Endothelial cell of umbilical vein (primary cell): ENCODE data around the gene PEG3. TPM values are rescaled to one million over a fixed set of nuclear protein-coding genes. Genes with fewer than 3 reads are reported as not detected.

Source experiments
- BruUV-seq: library from RNA; stranded (reverse); fragments of 400-500 nt; replicated peaks from 2 replicates; lab custom pipeline; 2021; lab: Mats Ljungman, UMichigan
- CTCF ChIA-PET: fragments of 300-600, 350-600 bp; sonication (Branson Sonifier 250); formaldehyde crosslinking; loops from one replicate; lab custom pipeline; 2021; ENCODE audit warnings: antibody characterized with exemption, inconsistent platforms; lab: Charles Lee
- POLR2A ChIA-PET: fragments of 300-600, 350-600 bp; sonication (Branson Sonifier 250); formaldehyde crosslinking; loops from one replicate; lab custom pipeline; 2021; ENCODE audit warnings: antibody characterized with exemption, inconsistent platforms; lab: Charles Lee
- DNase-seq: peaks from one replicate; pipeline ENCODE4 v3.0.0-alpha.2; 2011; ENCODE audit warnings: low read depth, low spot score
- FAIRE-seq: peaks from 2 replicates; lab custom pipeline; 2011; peaks lifted over from hg19 to GRCh38; lab: Jason Lieb, UNC
- H2AFZ ChIP-seq: 2 replicates; pipeline ENCODE4 v1.6.0; 2012; ENCODE audit warnings: low read depth, low read length, control low read depth, inconsistent platforms
- H3K27ac ChIP-seq: 2 replicates; pipeline ENCODE4 v1.5.1; 2011; ENCODE audit warnings: low read depth, mild to moderate bottlenecking, control low read depth, low read length, moderate library complexity; ENCODE audit not compliant: insufficient read depth
- H3K27me3 ChIP-seq, 2 experiments: 2 replicates each; pipeline versions ENCODE4 v1.6.0 to v1.6.1; 2011; ENCODE audit warnings: low read length in 2 of 2, mixed read lengths in 1 of 2; ENCODE audit not compliant: control insufficient read depth in 2 of 2, insufficient read depth in 2 of 2
- H3K36me3 ChIP-seq, 2 experiments: 2 replicates in 1 of 2; 3 replicates in 1 of 2; pipeline ENCODE4 v1.5.1; 2011; ENCODE audit warnings: low read length in 2 of 2, mild to moderate bottlenecking in 1 of 2, moderate library complexity in 1 of 2; ENCODE audit not compliant: control insufficient read depth in 2 of 2, insufficient read depth in 2 of 2; ENCODE audit errors: extremely low read depth in 1 of 2
- H3K4me1 ChIP-seq: 3 replicates; pipeline ENCODE4 v1.5.1; 2011; ENCODE audit warnings: mild to moderate bottlenecking, low read length; ENCODE audit not compliant: control insufficient read depth, insufficient read depth; ENCODE audit errors: extremely low read depth
- H3K4me2 ChIP-seq: 2 replicates; pipeline ENCODE4 v1.6.1; 2011; ENCODE audit warnings: low read length, control low read depth, mixed read lengths; ENCODE audit not compliant: insufficient read depth
- H3K4me3 ChIP-seq, 3 experiments: fragments of 200-600 bp in 1 of 3; sonication (generic), shearing (Covaris generic) in 1 of 3; replicated peaks in 1 of 3; 2 replicates each; pipeline ENCODE4 v1.5.1; 2011 to 2016; ENCODE audit warnings: control low read depth in 3 of 3, low read length in 3 of 3, mild to moderate bottlenecking in 2 of 3, inconsistent platforms in 1 of 3, low read depth in 1 of 3, moderate library complexity in 1 of 3; ENCODE audit not compliant: insufficient read depth in 1 of 3
- H3K79me2 ChIP-seq: 2 replicates; pipeline ENCODE4 v1.6.0; 2012; ENCODE audit warnings: low read length, inconsistent platforms; ENCODE audit not compliant: control insufficient read depth, insufficient read depth
- H3K9ac ChIP-seq: replicated peaks from 2 replicates; pipeline ENCODE3; 2011; ENCODE audit warnings: low read length, control low read depth; ENCODE audit not compliant: insufficient read depth; ENCODE audit errors: extremely low read depth
- H3K9me1 ChIP-seq: replicated peaks from 3 replicates; pipeline ENCODE4 v1.6.0; 2011; ENCODE audit warnings: mild to moderate bottlenecking, low read length; ENCODE audit not compliant: control insufficient read depth, insufficient read depth; ENCODE audit errors: extremely low read depth
- H3K9me3 ChIP-seq: replicated peaks from 2 replicates; pipeline ENCODE4 v1.5.1; 2012; ENCODE audit warnings: low read length, inconsistent platforms; ENCODE audit not compliant: control insufficient read depth, insufficient read depth
- H4K20me1 ChIP-seq: replicated peaks from 2 replicates; pipeline ENCODE3; 2011; ENCODE audit warnings: mild to moderate bottlenecking, low read length; ENCODE audit not compliant: control insufficient read depth, insufficient read depth; ENCODE audit errors: extremely low read depth
- EZH2 ChIP-seq: IDR thresholded peaks from 2 replicates; pipeline ENCODE4 v1.6.1; 2012; ENCODE audit warnings: borderline replicate concordance, low read depth, mild to moderate bottlenecking, moderate library complexity, low read length, inconsistent platforms; ENCODE audit not compliant: severe bottlenecking
- FOS ChIP-seq: IDR thresholded peaks from 2 replicates; pipeline ENCODE4 v1.6.1; 2011; ENCODE audit warnings: mild to moderate bottlenecking, low read length, moderate library complexity, borderline replicate concordance; ENCODE audit not compliant: insufficient read depth
- GATA2 ChIP-seq: IDR thresholded peaks from 2 replicates; pipeline ENCODE4 v1.7.0; 2011; ENCODE audit warnings: low read depth, mild to moderate bottlenecking, moderate library complexity, mixed read lengths, low read length; ENCODE audit not compliant: insufficient read length, insufficient read depth
- JUN ChIP-seq: IDR thresholded peaks from 2 replicates; pipeline ENCODE4 v1.6.1; 2011; ENCODE audit warnings: borderline replicate concordance, low read depth; ENCODE audit not compliant: insufficient read length, insufficient read depth
- MAX ChIP-seq: IDR thresholded peaks from 2 replicates; pipeline ENCODE4 v1.6.1; 2011; ENCODE audit not compliant: insufficient read depth, insufficient read length
- MYC ChIP-seq: IDR thresholded peaks from one replicate; pipeline ENCODE4 v1.6.1; 2011; ENCODE audit warnings: mild to moderate bottlenecking, low read depth, low read length
- POLR2A ChIP-seq: IDR thresholded peaks from 2 replicates; pipeline ENCODE4 v1.6.1; 2012; ENCODE audit warnings: low read depth, mild to moderate bottlenecking, control low read depth, low read length
- POLR2AphosphoS5 ChIP-seq: IDR thresholded peaks from 2 replicates; pipeline ENCODE4 v1.6.1; 2012; ENCODE audit warnings: low read depth, mild to moderate bottlenecking, control low read depth, low read length, moderate library complexity; ENCODE audit not compliant: insufficient read depth
- dilution Hi-C: fragments of 300-500 bp; cut with MboI; formaldehyde crosslinking; loops from one replicate; pipeline ENCODE4 v1.15.0; 2019; ENCODE audit warnings: low sequenced_read_pairs; ENCODE audit not compliant: extremely low pct_ligation_motif_present
- intact Hi-C: fragments of 100-400 bp; cut with micrococcal nuclease; formaldehyde crosslinking; loops from one replicate; pipeline ENCODE4 v1.10.0; 2022
- polyA plus RNA-seq, 4 experiments: library from polyadenylated mRNA; depleted of rRNA in 3 of 4; stranded (reverse) in 3 of 4; unstranded in 1 of 4; fragments of >200 nt; gene quantifications; 2 replicates each; pipeline versions ENCODE4 v1.2.1 to v1.2.3, GENCODE V29; 2011 to 2012; ENCODE audit warnings: missing spikeins in 1 of 4
- total RNA-seq: library from RNA; stranded (reverse); gene quantifications from 2 replicates; pipeline ENCODE4 v1.2.3, GENCODE V29; 2021
- TF ChIP-seq, protein P1 (sequence below), 2 donors: IDR thresholded peaks; 1 replicate in 1 of 2; 2 replicates in 1 of 2; pipeline ENCODE4 v1.5.1; 2011; ENCODE audit warnings: low read length in 2 of 2, mild to moderate bottlenecking in 2 of 2, moderate library complexity in 2 of 2, control low read depth in 1 of 2, inconsistent platforms in 1 of 2, low read depth in 1 of 2; ENCODE audit not compliant: insufficient read depth in 1 of 2; ENCODE audit errors: extremely low read depth in 1 of 2

Gene PEG3
- total and polyA plus RNA-seq, 2 donors (not counting 3 experiments of a cell fraction or from before 2014, with no cell fraction given): 0.27 TPM; not detected in 1

DNA sequence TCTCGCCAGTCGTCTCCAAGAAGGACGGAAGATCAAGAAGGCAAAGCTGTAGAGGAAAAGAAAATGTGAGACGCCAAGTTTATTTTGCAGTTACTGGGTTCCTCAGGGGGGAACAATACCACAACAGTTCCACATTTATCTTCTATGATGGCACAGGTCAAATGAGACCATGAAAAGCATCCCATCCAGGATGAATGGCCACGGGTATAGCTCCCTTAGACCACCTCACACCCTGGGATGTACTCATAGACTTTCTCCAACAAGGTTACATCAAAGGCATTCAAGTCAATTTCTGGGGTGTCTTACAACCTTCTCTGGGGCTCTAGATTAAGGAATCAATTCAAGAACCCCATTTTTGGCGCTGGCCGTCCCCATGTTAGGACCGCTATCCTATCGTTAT lies 4.5 kb downstream of the PEG3 start:
- H3K4me3 ChIP-seq: no peak overlapping the region
- dilution Hi-C loops: no loop called here
- H3K9me3 ChIP-seq: no peaks in the 10 kb centered on the region
- no peaks in the 10 kb centered on the region for H3K27me3 ChIP-seq
- no peaks in the 10 kb centered on the region for H3K79me2 ChIP-seq
- intact Hi-C loops: no loop called here
- H3K9me1 ChIP-seq: no peaks in the 10 kb centered on the region
- no peaks in the 10 kb centered on the region for H3K4me1 ChIP-seq
- no peak overlapping the region for H3K9ac ChIP-seq
- H3K36me3 ChIP-seq: no peaks in the 10 kb centered on the region
- DNase-seq (no peak), FAIRE-seq (no peak)
- CTCF ChIA-PET: no interaction called here
- H4K20me1 ChIP-seq: no peaks in the 10 kb centered on the region
- TF ChIP-seq POLR2AphosphoS5: no peak
- TF ChIP-seq MYC: no peak
- no peak for TF ChIP-seq EZH2
- TF ChIP-seq MAX: no peak
- TF ChIP-seq FOS: no peak
- TF ChIP-seq JUN: no peak
- TF ChIP-seq POLR2A: no peak
- no peak for TF ChIP-seq GATA2
- TF ChIP-seq, protein P1, sequence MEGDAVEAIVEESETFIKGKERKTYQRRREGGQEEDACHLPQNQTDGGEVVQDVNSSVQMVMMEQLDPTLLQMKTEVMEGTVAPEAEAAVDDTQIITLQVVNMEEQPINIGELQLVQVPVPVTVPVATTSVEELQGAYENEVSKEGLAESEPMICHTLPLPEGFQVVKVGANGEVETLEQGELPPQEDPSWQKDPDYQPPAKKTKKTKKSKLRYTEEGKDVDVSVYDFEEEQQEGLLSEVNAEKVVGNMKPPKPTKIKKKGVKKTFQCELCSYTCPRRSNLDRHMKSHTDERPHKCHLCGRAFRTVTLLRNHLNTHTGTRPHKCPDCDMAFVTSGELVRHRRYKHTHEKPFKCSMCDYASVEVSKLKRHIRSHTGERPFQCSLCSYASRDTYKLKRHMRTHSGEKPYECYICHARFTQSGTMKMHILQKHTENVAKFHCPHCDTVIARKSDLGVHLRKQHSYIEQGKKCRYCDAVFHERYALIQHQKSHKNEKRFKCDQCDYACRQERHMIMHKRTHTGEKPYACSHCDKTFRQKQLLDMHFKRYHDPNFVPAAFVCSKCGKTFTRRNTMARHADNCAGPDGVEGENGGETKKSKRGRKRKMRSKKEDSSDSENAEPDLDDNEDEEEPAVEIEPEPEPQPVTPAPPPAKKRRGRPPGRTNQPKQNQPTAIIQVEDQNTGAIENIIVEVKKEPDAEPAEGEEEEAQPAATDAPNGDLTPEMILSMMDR (IDR thresholded peaks at IDR 0.05; ENCODE audit: extremely low read depth in 1 of 2, insufficient read depth in 1 of 2, low read depth in 1 of 2, low read length in 2 of 2): no peak
- no peak overlapping the region for H3K4me2 ChIP-seq
- POLR2A ChIA-PET: no interaction called here
- H3K27ac ChIP-seq: no peak overlapping the region
- no peak overlapping the region for H2AFZ ChIP-seq
- BruUV-seq: no TSS peak
